Ishikawa (cell line): ENCODE results near the gene VASN.

Experiments
- CEBPB ChIP-seq: IDR thresholded peaks from 2 replicates; pipeline ENCODE4 v1.6.1; 2012
- FOXM1 ChIP-seq: IDR thresholded peaks from 2 replicates; pipeline ENCODE4 v1.6.1; 2012; ENCODE audit warnings: low read depth, borderline replicate concordance
- USF1 ChIP-seq: IDR thresholded peaks from 2 replicates; pipeline ENCODE4 v1.6.1; 2012

GRCh38 chr16:4416200-4417032, 44.8 kb downstream of the VASN start, which contains the start of gene CORO7:
- TF ChIP-seq USF1 (peak; percentile 99), CEBPB (no peak), FOXM1 (no peak)
